Neural progenitor cell (in vitro differentiated cells): ENCODE results near the gene ANKMY1.

Experiments used
- EZH2 ChIP-seq: fragments of 200-600 bp; sonication (generic); IDR thresholded peaks from 2 replicates; pipeline ENCODE4 v1.6.1; 2017; ENCODE audit warnings: antibody characterized with exemption, mild to moderate bottlenecking, moderate library complexity
- EZH2phosphoT487 ChIP-seq: fragments of 200-600 bp; sonication (generic); IDR thresholded peaks from 2 replicates; pipeline ENCODE4 v1.6.1; 2017; ENCODE audit warnings: antibody characterized with exemption
- TF ChIP-seq, protein P1 (sequence below): fragments of 200-600 bp; sonication (generic); IDR thresholded peaks from 2 replicates; pipeline ENCODE4 v1.5.1; 2017; ENCODE audit warnings: antibody characterized with exemption, mild to moderate bottlenecking

DNA sequence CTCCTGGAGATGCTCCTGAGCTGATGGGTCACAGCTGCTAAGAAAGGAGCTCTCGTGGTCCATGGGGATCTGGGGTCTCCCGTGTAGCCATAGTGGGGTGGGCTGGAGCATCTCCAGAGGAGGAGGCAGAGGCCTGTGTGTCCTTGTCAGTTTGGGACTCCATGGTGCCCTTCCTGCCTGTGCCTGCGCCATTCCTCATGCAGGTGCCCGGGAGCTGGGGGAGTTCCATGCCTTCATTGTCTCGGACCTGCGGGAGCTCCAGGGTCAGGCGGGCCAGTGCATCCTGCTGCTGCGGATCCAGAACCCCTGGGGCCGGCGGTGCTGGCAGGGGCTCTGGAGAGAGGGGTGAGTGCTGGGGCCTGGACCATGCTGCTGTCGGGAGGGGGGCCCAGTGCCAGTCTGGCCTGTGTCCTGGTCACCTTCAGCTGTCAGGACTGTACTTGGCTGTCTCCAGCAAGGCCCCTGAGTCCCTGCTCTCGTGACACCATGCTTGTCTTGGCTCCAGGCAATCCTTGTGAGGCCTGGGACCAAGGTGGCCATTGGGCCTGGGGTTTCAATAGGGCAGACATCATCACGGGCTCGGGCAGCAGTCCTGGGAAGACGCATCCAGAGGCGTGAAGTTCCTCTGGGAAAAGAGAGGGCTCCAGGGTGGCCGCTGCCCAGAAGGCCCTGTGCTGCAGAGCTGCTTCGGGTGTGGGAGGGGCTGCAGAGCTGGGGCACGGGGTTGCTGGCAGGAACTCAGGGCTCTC lies 36.1 kb upstream of the ANKMY1 start:
- TF ChIP-seq, protein P1, sequence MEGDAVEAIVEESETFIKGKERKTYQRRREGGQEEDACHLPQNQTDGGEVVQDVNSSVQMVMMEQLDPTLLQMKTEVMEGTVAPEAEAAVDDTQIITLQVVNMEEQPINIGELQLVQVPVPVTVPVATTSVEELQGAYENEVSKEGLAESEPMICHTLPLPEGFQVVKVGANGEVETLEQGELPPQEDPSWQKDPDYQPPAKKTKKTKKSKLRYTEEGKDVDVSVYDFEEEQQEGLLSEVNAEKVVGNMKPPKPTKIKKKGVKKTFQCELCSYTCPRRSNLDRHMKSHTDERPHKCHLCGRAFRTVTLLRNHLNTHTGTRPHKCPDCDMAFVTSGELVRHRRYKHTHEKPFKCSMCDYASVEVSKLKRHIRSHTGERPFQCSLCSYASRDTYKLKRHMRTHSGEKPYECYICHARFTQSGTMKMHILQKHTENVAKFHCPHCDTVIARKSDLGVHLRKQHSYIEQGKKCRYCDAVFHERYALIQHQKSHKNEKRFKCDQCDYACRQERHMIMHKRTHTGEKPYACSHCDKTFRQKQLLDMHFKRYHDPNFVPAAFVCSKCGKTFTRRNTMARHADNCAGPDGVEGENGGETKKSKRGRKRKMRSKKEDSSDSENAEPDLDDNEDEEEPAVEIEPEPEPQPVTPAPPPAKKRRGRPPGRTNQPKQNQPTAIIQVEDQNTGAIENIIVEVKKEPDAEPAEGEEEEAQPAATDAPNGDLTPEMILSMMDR: no peak
- TF ChIP-seq EZH2: no peak
- no peak for TF ChIP-seq EZH2phosphoT487
